Osteocyte (in vitro differentiated cells): ENCODE results near the gene PLCG2. TPM values are rescaled to one million over a fixed set of nuclear protein-coding genes. Genes with fewer than 3 reads are reported as not detected.

Experiments used
- DNase-seq: peaks from one replicate; pipeline ENCODE4 v3.0.0; 2021; ENCODE audit warnings: mixed read lengths; ENCODE audit not compliant: unreplicated experiment; ENCODE audit errors: extremely low spot score
- H3K27ac Mint-ChIP-seq: one replicate; pipeline ENCODE4 v1.8.0; 2021; ENCODE audit warnings: mild to moderate bottlenecking, mixed read lengths; ENCODE audit not compliant: unreplicated experiment
- H3K27me3 Mint-ChIP-seq: one replicate; pipeline ENCODE4 v1.8.0; 2021; ENCODE audit warnings: mixed read lengths; ENCODE audit not compliant: unreplicated experiment
- H3K36me3 Mint-ChIP-seq: one replicate; pipeline ENCODE4 v1.8.0; 2021; ENCODE audit warnings: mixed read lengths; ENCODE audit not compliant: unreplicated experiment
- H3K4me1 Mint-ChIP-seq: one replicate; pipeline ENCODE4 v1.8.0; 2021; ENCODE audit warnings: mixed read lengths; ENCODE audit not compliant: unreplicated experiment
- H3K4me3 Mint-ChIP-seq: one replicate; pipeline ENCODE4 v1.8.0; 2021; ENCODE audit warnings: mild to moderate bottlenecking, moderate library complexity, mixed read lengths; ENCODE audit not compliant: unreplicated experiment
- H3K9me3 Mint-ChIP-seq: one replicate; pipeline ENCODE4 v1.8.0; 2021; ENCODE audit warnings: mixed read lengths; ENCODE audit not compliant: unreplicated experiment
- total RNA-seq: library from RNA; stranded (reverse); gene quantifications from 2 replicates; pipeline ENCODE4 v1.2.1, GENCODE V29; 2021
- TF ChIP-seq, protein P1 (sequence below): fragments of 200-600 bp; sonication (generic); IDR thresholded peaks from 2 replicates; pipeline ENCODE4 v1.5.0; 2021; ENCODE audit warnings: antibody characterized with exemption, mild to moderate bottlenecking, moderate library complexity

Gene PLCG2
- total RNA-seq, 1 donor from 2014 or later = not detected

GRCh38 chr16:81987121-81987520 is 208.0 kb downstream of the PLCG2 start:
- Mint-ChIP-seq H3K9me3 (no peaks in the 10 kb centered on the region), H3K36me3 (no peaks in the 10 kb centered on the region), H3K27me3 (peaks cover 8% of the 10 kb centered on the region), H3K4me3 (no peak overlapping the region), H3K4me1 (no peaks in the 10 kb centered on the region), H3K27ac (no peak overlapping the region)
- TF ChIP-seq, protein P1, sequence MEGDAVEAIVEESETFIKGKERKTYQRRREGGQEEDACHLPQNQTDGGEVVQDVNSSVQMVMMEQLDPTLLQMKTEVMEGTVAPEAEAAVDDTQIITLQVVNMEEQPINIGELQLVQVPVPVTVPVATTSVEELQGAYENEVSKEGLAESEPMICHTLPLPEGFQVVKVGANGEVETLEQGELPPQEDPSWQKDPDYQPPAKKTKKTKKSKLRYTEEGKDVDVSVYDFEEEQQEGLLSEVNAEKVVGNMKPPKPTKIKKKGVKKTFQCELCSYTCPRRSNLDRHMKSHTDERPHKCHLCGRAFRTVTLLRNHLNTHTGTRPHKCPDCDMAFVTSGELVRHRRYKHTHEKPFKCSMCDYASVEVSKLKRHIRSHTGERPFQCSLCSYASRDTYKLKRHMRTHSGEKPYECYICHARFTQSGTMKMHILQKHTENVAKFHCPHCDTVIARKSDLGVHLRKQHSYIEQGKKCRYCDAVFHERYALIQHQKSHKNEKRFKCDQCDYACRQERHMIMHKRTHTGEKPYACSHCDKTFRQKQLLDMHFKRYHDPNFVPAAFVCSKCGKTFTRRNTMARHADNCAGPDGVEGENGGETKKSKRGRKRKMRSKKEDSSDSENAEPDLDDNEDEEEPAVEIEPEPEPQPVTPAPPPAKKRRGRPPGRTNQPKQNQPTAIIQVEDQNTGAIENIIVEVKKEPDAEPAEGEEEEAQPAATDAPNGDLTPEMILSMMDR = no peak
- no peak for DNase-seq

DNA sequence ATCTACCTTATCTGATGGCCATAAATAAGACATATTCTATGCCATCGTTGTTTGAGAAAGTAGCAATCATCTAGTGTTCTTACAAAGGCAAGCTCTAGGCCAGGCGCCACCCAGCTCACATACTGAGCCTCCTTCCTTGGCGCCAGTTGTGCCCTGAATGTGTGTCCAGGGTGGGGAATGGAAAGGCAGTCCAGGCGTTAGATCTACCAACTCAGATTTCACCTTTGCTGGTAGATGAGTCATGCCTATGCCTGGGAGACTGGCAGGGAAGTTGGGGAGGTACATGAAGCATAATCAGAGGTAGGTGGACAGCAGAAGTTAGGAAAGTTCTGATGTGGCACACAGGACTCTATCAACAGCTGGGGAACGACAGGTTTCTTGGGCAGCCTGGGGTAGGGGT is 208.6 kb downstream of the PLCG2 start:
- no peak overlapping the region for H3K27ac Mint-ChIP-seq
- no peak for DNase-seq
- TF ChIP-seq, protein P1 = no peak
- no peaks in the 10 kb centered on the region for H3K36me3 Mint-ChIP-seq
- no peaks in the 10 kb centered on the region for H3K9me3 Mint-ChIP-seq
- no peak overlapping the region for H3K4me3 Mint-ChIP-seq
- peaks cover 8% of the 10 kb centered on the region for H3K27me3 Mint-ChIP-seq
- no peaks in the 10 kb centered on the region for H3K4me1 Mint-ChIP-seq

DNA sequence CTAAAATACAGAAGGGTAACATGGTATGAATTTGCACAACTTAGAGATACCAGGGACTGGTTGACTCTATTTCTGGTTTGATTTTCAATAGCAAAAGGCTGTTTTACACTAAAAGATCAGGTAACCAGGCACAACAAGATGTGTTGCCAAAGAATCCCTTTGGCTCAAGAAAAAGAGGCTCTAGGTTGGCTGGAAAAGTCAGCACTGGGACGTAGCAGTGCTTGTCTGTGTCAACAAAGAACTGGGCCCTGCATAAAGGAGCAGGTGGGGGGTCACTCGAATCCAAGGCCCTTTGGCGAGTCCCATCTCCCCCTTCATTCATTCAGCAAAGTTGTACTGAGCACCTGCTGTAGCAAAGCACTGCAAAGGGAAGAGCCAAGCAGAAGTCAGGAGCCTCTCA is 213.8 kb downstream of the PLCG2 start:
- no peak for DNase-seq
- peaks cover 3% of the 10 kb centered on the region for H3K27me3 Mint-ChIP-seq
- TF ChIP-seq, protein P1 = no peak
- no peak overlapping the region for H3K4me3 Mint-ChIP-seq
- peaks cover 10% of the 10 kb centered on the region for H3K4me1 Mint-ChIP-seq
- H3K36me3 Mint-ChIP-seq = no peaks in the 10 kb centered on the region
- H3K27ac Mint-ChIP-seq = no peak overlapping the region
- no peaks in the 10 kb centered on the region for H3K9me3 Mint-ChIP-seq

DNA sequence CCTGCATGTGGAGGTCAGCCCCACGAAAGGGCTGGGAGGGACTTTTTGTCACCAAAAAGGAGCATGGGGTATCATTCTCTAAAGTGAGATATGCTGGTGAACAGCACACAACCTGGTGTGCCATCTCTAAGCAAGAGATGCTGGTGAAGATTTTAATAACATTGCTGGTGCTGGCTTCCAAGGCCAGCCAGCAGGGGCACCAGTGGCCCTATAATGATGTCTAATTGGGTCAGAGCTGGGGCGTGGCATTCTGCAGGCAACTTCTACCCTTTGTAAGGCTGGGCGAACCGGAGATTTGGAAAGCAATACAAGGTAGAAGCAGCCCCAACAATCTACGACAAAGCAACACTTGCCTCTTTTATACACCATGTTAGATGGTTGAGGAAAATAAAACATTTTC is 215.4 kb downstream of the PLCG2 start:
- no peak for DNase-seq
- peaks cover 12% of the 10 kb centered on the region for H3K4me1 Mint-ChIP-seq

DNA sequence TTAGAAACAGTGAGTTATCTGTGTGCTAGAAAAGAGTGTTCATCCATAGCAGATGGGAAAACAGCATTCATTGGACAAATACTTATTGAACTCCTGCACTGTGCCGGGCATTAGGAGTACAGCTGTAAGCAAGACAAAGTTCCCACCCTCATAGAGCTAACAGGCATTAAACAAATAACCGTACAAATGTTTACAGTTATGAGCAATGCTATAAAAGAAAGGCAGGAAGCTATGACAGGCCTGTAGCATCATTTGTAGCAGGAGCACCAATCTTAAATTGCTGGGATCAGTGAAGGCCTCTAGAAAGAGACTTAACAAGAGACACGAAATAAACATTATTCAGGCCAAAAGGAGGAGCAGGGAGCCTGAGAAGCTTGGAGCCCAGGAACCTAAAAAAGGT is 216.6 kb downstream of the PLCG2 start:
- Mint-ChIP-seq H3K27ac (no peak overlapping the region), H3K36me3 (no peaks in the 10 kb centered on the region), H3K27me3 (no peaks in the 10 kb centered on the region), H3K4me1 (peaks cover 12% of the 10 kb centered on the region), H3K9me3 (no peaks in the 10 kb centered on the region), H3K4me3 (no peak overlapping the region)
- TF ChIP-seq, protein P1 = no peak
- no peak for DNase-seq

More for the DNA sequence above, 215.4 kb downstream of the PLCG2 start:
- Mint-ChIP-seq H3K4me3 (no peak overlapping the region), H3K27me3 (peaks cover 3% of the 10 kb centered on the region), H3K27ac (no peak overlapping the region), H3K9me3 (no peaks in the 10 kb centered on the region), H3K36me3 (no peaks in the 10 kb centered on the region)
- TF ChIP-seq, protein P1 = no peak
